Prostate gland (tissue), 2 donors: ENCODE data around the gene SLC16A12. TPM values are rescaled to one million over a fixed set of nuclear protein-coding genes. Genes with fewer than 3 reads are reported as not detected.
A peak's percentile ranks its signal among the peaks of the same experiment; 100 is the strongest.

Experiments
- DNase-seq: peaks from one replicate; pipeline ENCODE4 v3.0.0-alpha.2; 2019; ENCODE audit warnings: low spot score
- H3K27ac ChIP-seq, 2 donors: fragments of 200-600 bp; sonication (generic); 2 replicates each; pipeline ENCODE4 v1.5.1; 2017 to 2019
- H3K27me3 ChIP-seq: fragments of 200-600 bp; sonication (generic); replicated peaks from 2 replicates; pipeline ENCODE4 v1.5.1; 2019; ENCODE audit not compliant: insufficient read depth
- H3K36me3 ChIP-seq, 2 donors: fragments of 200-600 bp; sonication (generic); 1 replicate in 1 of 2; 2 replicates in 1 of 2; pipeline versions ENCODE4 v1.5.1 to v1.8.1; 2017 to 2019
- H3K4me1 ChIP-seq: fragments of 200-600 bp; sonication (generic); replicated peaks from 2 replicates; pipeline ENCODE4 v1.5.1; 2019
- H3K4me3 ChIP-seq, 2 donors: fragments of 200-600 bp; sonication (generic); 2 replicates each; pipeline ENCODE4 v1.5.1; 2017 to 2019
- H3K9me3 ChIP-seq: fragments of 200-600 bp; sonication (generic); 2 replicates; pipeline ENCODE4 v1.5.1; 2017
- CTCF ChIP-seq, 4 experiments: fragments of 200-600 bp in 2 of 4; fragments of 450-650 bp in 2 of 4; sonication (generic) in 2 of 4; IDR thresholded peaks; 1 replicate in 3 of 4; 2 replicates in 1 of 4; pipeline ENCODE4 v1.5.1; 2016 to 2019; ENCODE audit warnings: antibody characterized with exemption in 4 of 4, mild to moderate bottlenecking in 2 of 4, moderate library complexity in 2 of 4
- POLR2A ChIP-seq: fragments of 450-650 bp; IDR thresholded peaks from one replicate; pipeline ENCODE4 v1.6.1; 2016; ENCODE audit warnings: antibody characterized with exemption, mild to moderate bottlenecking
- POLR2AphosphoS5 ChIP-seq: sonication (generic); formaldehyde crosslinking; IDR thresholded peaks from one replicate; pipeline ENCODE4 v1.6.1; 2017; ENCODE audit warnings: antibody characterized with exemption
- WGBS: methylation state at CpG from one replicate; pipeline ENCODE4 v1.1.5; 2018; 5-methylcytosine and 5-hydroxymethylcytosine counted together
- intact Hi-C: fragments of 100-400 bp; cut with DNase I; formaldehyde crosslinking; loops from one replicate; pipeline ENCODE4 v1.14.2; 2022
- total RNA-seq, 2 donors: library from RNA; depleted of rRNA; stranded (reverse); fragments of >200 nt; gene quantifications; one replicate each; pipeline ENCODE4 v1.1.0, GENCODE V29; 2016

SLC16A12 gene
- total RNA-seq, 2 donors from 2014 or later = 0.09 to 4.4 TPM

GRCh38 chr10:89494068-89494467 is 41.3 kb downstream of the SLC16A12 start:
- TF ChIP-seq POLR2AphosphoS5 (no peak), POLR2A (no peak), CTCF (IDR thresholded peaks at IDR 0.05) (no peak)
- WGBS = 57% methylated on average over 5 of the region's 5 CpGs
- no peaks in the 10 kb centered on the region for H3K4me1 ChIP-seq
- no peak for DNase-seq
- no peaks in the 10 kb centered on the region for H3K9me3 ChIP-seq
- H3K27ac ChIP-seq = no peak overlapping the region
- H3K27me3 ChIP-seq = no peaks in the 10 kb centered on the region
- intact Hi-C loops = no loop called here
- H3K36me3 ChIP-seq = no peaks in the 10 kb centered on the region
- no peak overlapping the region for H3K4me3 ChIP-seq

DNA sequence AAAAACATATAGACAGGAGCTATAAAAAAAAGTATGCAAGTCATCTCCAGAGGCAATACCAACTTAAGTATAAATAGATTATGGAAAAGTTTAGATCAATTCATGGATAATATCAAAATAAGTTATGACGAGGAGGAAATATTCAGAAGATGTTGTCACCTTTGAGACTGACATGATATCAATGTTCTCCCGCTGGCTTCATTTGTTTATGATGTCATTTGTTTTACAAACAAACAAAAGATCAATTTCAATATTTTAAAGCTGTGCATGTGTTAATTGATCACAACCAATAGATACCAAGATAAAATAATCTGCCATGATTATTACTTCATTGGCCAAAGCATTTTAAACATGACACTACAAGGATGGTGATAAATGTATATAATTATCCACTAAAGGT is 43.5 kb downstream of the SLC16A12 start:
- no peaks in the 10 kb centered on the region for H3K27me3 ChIP-seq
- H3K4me3 ChIP-seq = no peak overlapping the region
- intact Hi-C loops = no loop called here
- H3K4me1 ChIP-seq = no peaks in the 10 kb centered on the region
- H3K9me3 ChIP-seq = no peaks in the 10 kb centered on the region
- no peak for TF ChIP-seq POLR2AphosphoS5
- TF ChIP-seq POLR2A = no peak
- TF ChIP-seq CTCF (IDR thresholded peaks at IDR 0.05) = no peak
- no peak overlapping the region for H3K27ac ChIP-seq
- H3K36me3 ChIP-seq = no peaks in the 10 kb centered on the region
- no peak for DNase-seq
- WGBS = 86% methylated on average over 2 of the region's 2 CpGs

DNA sequence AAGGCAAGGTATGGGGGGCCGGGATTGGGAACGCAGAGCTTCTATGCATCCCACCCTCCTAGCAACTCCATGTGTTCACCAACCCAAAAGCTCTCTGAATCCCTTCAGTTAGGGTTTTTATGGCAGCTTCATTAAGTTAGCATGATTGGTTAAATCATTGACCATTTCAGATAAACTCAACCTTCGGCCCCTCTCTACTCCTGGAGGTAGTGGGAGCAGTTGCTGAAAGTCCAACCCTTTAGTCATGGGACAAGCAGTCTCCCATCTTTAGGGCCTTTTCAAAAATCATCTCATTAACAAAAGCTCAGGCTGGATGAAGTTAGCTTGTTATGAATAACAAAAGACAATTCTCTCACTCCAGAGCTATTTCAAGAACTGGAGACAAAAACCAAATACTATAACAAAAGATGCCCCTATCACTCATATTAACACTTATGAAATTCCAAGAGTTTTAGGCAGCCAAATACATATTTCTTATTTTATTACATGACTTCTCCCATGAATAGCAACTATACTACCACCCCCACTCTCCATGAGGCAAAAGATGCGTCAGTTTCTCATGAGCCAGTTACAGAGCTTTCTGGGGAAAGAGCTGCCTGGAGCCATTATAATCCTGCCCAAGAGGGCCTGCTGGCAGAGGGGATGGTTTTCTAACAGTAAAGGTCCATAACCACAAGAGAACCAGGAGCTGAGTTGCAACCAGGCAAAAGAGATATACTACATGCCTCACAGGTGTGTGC is 44.6 kb downstream of the SLC16A12 start:
- WGBS = 89% methylated on average over 4 of the region's 4 CpGs
- no peak for DNase-seq
- Histone ChIP-seq H3K27me3 (no peaks in the 10 kb centered on the region), H3K4me1 (no peaks in the 10 kb centered on the region), H3K27ac (no peak overlapping the region), H3K9me3 (no peaks in the 10 kb centered on the region), H3K4me3 (no peak overlapping the region), H3K36me3 (no peaks in the 10 kb centered on the region)
- intact Hi-C loops = no loop called here
- TF ChIP-seq CTCF (IDR thresholded peaks at IDR 0.05) (no peak), POLR2A (no peak), POLR2AphosphoS5 (no peak)

GRCh38 chr10:89482256-89482655 is 53.1 kb downstream of the SLC16A12 start:
- intact Hi-C loops = no loop called here
- H3K36me3 ChIP-seq = no peaks in the 10 kb centered on the region
- no peaks in the 10 kb centered on the region for H3K9me3 ChIP-seq
- H3K4me1 ChIP-seq = no peaks in the 10 kb centered on the region
- TF ChIP-seq POLR2AphosphoS5 = no peak
- TF ChIP-seq POLR2A = no peak
- no peak for TF ChIP-seq CTCF (IDR thresholded peaks at IDR 0.05)
- H3K27ac ChIP-seq = peak overlapping the region in 1 of 2 donors; percentile 9
- WGBS = 95% methylated on average over 3 of the region's 3 CpGs
- no peaks in the 10 kb centered on the region for H3K27me3 ChIP-seq
- no peak for DNase-seq
- H3K4me3 ChIP-seq = no peak overlapping the region

GRCh38 chr10:89481662-89482061 is 53.7 kb downstream of the SLC16A12 start:
- peak overlapping the region in 1 of 2 donors; percentile 38 for H3K27ac ChIP-seq
- 56% methylated on average over 3 of the region's 3 CpGs for WGBS
- intact Hi-C loops = no loop called here
- TF ChIP-seq POLR2AphosphoS5 (peak; percentile 70), CTCF (IDR thresholded peaks at IDR 0.05) (no peak)
- no peak overlapping the region for H3K4me3 ChIP-seq
- H3K27me3 ChIP-seq = no peaks in the 10 kb centered on the region
- no peak for DNase-seq
- H3K36me3 ChIP-seq = no peaks in the 10 kb centered on the region
- H3K9me3 ChIP-seq = no peaks in the 10 kb centered on the region
- no peaks in the 10 kb centered on the region for H3K4me1 ChIP-seq
